ENCODE measurements around the gene HTR3D.

DNA sequence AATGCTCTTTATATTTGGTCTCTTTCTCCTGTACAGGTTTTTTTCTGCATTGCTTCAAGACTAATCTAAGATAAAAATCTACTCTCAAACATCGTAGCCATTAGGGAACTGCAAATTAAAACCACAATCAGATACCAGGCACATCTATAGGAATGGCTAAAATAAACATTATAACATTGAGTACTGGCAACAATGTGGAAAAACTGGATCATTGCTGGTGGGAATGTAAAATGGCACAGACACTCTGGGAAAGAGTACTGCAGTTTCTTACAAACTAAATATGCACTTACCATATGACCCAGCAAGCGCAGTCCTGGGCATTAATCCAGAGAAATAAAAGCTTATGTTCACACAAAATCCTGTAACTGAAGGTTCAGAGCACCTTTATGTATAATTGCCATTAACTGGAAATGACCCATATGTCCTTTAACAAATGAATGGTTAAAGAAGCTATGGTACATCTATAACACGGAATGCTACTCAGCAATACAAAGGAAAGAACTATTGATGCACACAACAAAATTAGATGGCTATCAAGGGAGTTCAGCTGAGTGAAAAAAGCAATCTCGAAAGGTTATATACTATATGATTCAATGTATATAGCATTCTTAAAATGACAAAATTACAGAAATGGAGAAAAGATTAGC is 20.2 kb upstream of the HTR3D start:
- TF ChIP-seq, protein P1, sequence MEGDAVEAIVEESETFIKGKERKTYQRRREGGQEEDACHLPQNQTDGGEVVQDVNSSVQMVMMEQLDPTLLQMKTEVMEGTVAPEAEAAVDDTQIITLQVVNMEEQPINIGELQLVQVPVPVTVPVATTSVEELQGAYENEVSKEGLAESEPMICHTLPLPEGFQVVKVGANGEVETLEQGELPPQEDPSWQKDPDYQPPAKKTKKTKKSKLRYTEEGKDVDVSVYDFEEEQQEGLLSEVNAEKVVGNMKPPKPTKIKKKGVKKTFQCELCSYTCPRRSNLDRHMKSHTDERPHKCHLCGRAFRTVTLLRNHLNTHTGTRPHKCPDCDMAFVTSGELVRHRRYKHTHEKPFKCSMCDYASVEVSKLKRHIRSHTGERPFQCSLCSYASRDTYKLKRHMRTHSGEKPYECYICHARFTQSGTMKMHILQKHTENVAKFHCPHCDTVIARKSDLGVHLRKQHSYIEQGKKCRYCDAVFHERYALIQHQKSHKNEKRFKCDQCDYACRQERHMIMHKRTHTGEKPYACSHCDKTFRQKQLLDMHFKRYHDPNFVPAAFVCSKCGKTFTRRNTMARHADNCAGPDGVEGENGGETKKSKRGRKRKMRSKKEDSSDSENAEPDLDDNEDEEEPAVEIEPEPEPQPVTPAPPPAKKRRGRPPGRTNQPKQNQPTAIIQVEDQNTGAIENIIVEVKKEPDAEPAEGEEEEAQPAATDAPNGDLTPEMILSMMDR (IDR thresholded peaks at IDR 0.05 in 2 of 3, conservative IDR thresholded peaks at IDR 0.05 in 1 of 3; ENCODE audit: insufficient read depth in 2 of 3, low read depth in 1 of 3, low read length in 3 of 3), result no peak
- TF ChIP-seq BCOR (IDR thresholded peaks at IDR 0.05), result no peak
